ENCODE data around the gene ZNF521. TPM values are rescaled to one million over a fixed set of nuclear protein-coding genes. Genes with fewer than 3 reads are reported as not detected.

ZNF521 gene
- total RNA-seq, 2 donors from 2014 or later, result 8.0 to 17.2 TPM

- no peak overlapping the region for H3K4me3 ChIP-seq
- no peak overlapping the region for H3K27ac ChIP-seq
- TF ChIP-seq, protein P1, sequence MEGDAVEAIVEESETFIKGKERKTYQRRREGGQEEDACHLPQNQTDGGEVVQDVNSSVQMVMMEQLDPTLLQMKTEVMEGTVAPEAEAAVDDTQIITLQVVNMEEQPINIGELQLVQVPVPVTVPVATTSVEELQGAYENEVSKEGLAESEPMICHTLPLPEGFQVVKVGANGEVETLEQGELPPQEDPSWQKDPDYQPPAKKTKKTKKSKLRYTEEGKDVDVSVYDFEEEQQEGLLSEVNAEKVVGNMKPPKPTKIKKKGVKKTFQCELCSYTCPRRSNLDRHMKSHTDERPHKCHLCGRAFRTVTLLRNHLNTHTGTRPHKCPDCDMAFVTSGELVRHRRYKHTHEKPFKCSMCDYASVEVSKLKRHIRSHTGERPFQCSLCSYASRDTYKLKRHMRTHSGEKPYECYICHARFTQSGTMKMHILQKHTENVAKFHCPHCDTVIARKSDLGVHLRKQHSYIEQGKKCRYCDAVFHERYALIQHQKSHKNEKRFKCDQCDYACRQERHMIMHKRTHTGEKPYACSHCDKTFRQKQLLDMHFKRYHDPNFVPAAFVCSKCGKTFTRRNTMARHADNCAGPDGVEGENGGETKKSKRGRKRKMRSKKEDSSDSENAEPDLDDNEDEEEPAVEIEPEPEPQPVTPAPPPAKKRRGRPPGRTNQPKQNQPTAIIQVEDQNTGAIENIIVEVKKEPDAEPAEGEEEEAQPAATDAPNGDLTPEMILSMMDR (IDR thresholded peaks at IDR 0.05), result no peak
- H3K9me3 ChIP-seq, result no peaks in the 10 kb centered on the region
- no peak for DNase-seq (ENCODE audit: low spot score)
- H3K36me3 ChIP-seq, result no peaks in the 10 kb centered on the region
- H3K27me3 ChIP-seq (replicated peaks; ENCODE audit: insufficient read depth), result no peaks in the 10 kb centered on the region
- peaks cover 0 to 15% of the 10 kb centered on the region in 2 donors for H3K4me1 ChIP-seq (ENCODE audit: control insufficient read depth in 1 of 2, low read depth in 2 of 2)
- no peak for ATAC-seq (ENCODE audit: insufficient number of reproducible peaks, low FRiP score, low read depth)
These were observed 24.4 kb downstream of the ZNF521 start for GRCh38 chr18:25327584-25327983.

GRCh38 chr18:25326361-25326952 lies 25.5 kb downstream of the ZNF521 start:
- H3K9me3 ChIP-seq, result no peaks in the 10 kb centered on the region
- H3K36me3 ChIP-seq, result no peaks in the 10 kb centered on the region
- H3K27ac ChIP-seq, result no peak overlapping the region
- no peak overlapping the region for H3K4me3 ChIP-seq
- ATAC-seq (ENCODE audit: insufficient number of reproducible peaks, low FRiP score, low read depth), result no peak
- TF ChIP-seq, protein P1 (IDR thresholded peaks at IDR 0.05), result no peak
- H3K4me1 ChIP-seq (ENCODE audit: control insufficient read depth in 1 of 2, low read depth in 2 of 2), result peaks cover 0 to 15% of the 10 kb centered on the region in 2 donors
- no peaks in the 10 kb centered on the region for H3K27me3 ChIP-seq (replicated peaks; ENCODE audit: insufficient read depth)
- no peak for DNase-seq (ENCODE audit: low spot score)

- H3K4me3 ChIP-seq, result no peak overlapping the region
- no peaks in the 10 kb centered on the region for H3K9me3 ChIP-seq
- H3K27me3 ChIP-seq (replicated peaks; ENCODE audit: insufficient read depth), result no peaks in the 10 kb centered on the region
- no peak overlapping the region for H3K27ac ChIP-seq
- no peak for ATAC-seq (ENCODE audit: insufficient number of reproducible peaks, low FRiP score, low read depth)
- peaks cover 0 to 15% of the 10 kb centered on the region in 2 donors for H3K4me1 ChIP-seq (ENCODE audit: control insufficient read depth in 1 of 2, low read depth in 2 of 2)
- TF ChIP-seq, protein P1 (IDR thresholded peaks at IDR 0.05), result no peak
- DNase-seq (ENCODE audit: low spot score), result no peak
- H3K36me3 ChIP-seq, result no peaks in the 10 kb centered on the region
These were observed 29.2 kb downstream of the ZNF521 start for GRCh38 chr18:25322806-25323205.

DNA sequence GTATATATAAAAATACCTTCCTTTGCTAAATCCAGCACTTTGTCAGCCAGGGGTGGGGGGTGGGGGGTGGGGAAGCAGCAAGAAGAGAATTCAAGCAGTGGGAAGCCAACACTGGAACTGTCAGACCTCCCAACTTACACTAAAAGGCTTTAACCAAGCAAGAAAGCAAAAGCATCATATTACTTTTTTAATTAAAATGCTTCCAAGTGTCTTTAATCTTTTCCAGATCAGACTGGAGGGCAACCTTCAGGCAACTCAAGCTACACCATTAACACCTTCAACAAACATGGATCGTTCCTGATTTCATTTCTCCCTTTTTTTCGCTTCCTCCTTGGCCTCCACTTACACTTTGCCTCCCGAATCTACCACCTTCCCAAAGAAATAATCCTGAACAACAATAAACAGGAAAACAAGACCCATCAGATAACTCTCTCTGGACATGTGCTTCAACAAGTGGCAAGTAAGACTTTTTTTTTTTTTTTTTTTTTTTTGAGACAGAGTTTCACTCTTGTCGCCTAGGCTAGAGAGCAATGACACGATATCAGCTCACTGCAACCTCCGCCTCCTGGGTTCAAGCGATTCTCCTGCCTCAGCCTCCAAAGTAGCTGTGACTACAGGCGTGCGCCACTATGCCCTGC lies 35.5 kb downstream of the ZNF521 start:
- no peak overlapping the region for H3K27ac ChIP-seq
- ATAC-seq (ENCODE audit: insufficient number of reproducible peaks, low FRiP score, low read depth) (no peak), DNase-seq (ENCODE audit: low spot score) (no peak)
- H3K4me3 ChIP-seq, result no peak overlapping the region
- H3K4me1 ChIP-seq (ENCODE audit: control insufficient read depth in 1 of 2, low read depth in 2 of 2), result no peaks in the 10 kb centered on the region
- H3K9me3 ChIP-seq, result no peaks in the 10 kb centered on the region
- no peaks in the 10 kb centered on the region for H3K27me3 ChIP-seq (replicated peaks; ENCODE audit: insufficient read depth)
- H3K36me3 ChIP-seq, result no peaks in the 10 kb centered on the region
- TF ChIP-seq, protein P1 (IDR thresholded peaks at IDR 0.05), result no peak

- Histone ChIP-seq H3K9me3 (no peaks in the 10 kb centered on the region), H3K4me3 (no peak overlapping the region), H3K27me3 (replicated peaks; ENCODE audit: insufficient read depth) (no peaks in the 10 kb centered on the region), H3K36me3 (no peaks in the 10 kb centered on the region), H3K27ac (no peak overlapping the region), H3K4me1 (ENCODE audit: control insufficient read depth in 1 of 2, low read depth in 2 of 2) (no peaks in the 10 kb centered on the region)
- DNase-seq (ENCODE audit: low spot score) (no peak), ATAC-seq (ENCODE audit: insufficient number of reproducible peaks, low FRiP score, low read depth) (no peak)
- TF ChIP-seq, protein P1 (IDR thresholded peaks at IDR 0.05), result no peak
These were observed 37.2 kb downstream of the ZNF521 start for GRCh38 chr18:25314838-25315190.

Measured in thoracic aorta (tissue), 2 donors.